Uterus (tissue), 4 donors: ENCODE data around the gene AUTS2. TPM values are rescaled to one million over a fixed set of nuclear protein-coding genes. Genes with fewer than 3 reads are reported as not detected.

Experiments
- DNase-seq, 2 donors: peaks; one replicate each; pipeline ENCODE4 v3.0.0-alpha.2; 2019 to 2020
- H3K27ac ChIP-seq, 2 donors: fragments of 200-600 bp; sonication (generic); 1 replicate in 1 of 2; 2 replicates in 1 of 2; pipeline ENCODE4 v1.5.1; 2016 to 2018
- H3K27me3 ChIP-seq, 2 donors: fragments of 200-600 bp; sonication (generic); one replicate each; pipeline ENCODE4 v1.5.1; 2018 to 2019; ENCODE audit warnings: control low read depth in 1 of 2
- H3K36me3 ChIP-seq, 2 donors: fragments of 200-600 bp; sonication (generic); one replicate each; pipeline ENCODE4 v1.5.1; 2019; ENCODE audit warnings: control low read depth in 1 of 2
- H3K4me1 ChIP-seq, 2 donors: fragments of 200-600 bp; sonication (generic); one replicate each; pipeline ENCODE4 v1.5.1; 2018 to 2019; ENCODE audit warnings: control low read depth in 1 of 2
- H3K4me3 ChIP-seq, 2 donors: fragments of 200-600 bp; sonication (generic); 1 replicate in 1 of 2; 2 replicates in 1 of 2; pipeline ENCODE4 v1.5.1; 2018 to 2019; ENCODE audit warnings: mild to moderate bottlenecking in 1 of 2
- H3K9me3 ChIP-seq, 2 donors: fragments of 200-600 bp; sonication (generic); one replicate each; pipeline ENCODE4 v1.5.1; 2019; ENCODE audit warnings: control low read depth in 1 of 2
- POLR2A ChIP-seq, 2 donors: fragments of 450-650 bp; IDR thresholded peaks; one replicate each; pipeline ENCODE4 v1.6.1; 2016; ENCODE audit warnings: antibody characterized with exemption in 2 of 2, mild to moderate bottlenecking in 1 of 2, moderate library complexity in 1 of 2
- intact Hi-C: fragments of 100-400 bp; cut with DNase I; formaldehyde crosslinking; loops from one replicate; pipeline ENCODE4 v1.15.1; 2023; ENCODE audit warnings: low total_unique reads
- total RNA-seq, 4 donors: library from RNA; depleted of rRNA in 3 of 4; stranded (reverse); fragments of >200 nt in 3 of 4; gene quantifications; one replicate each; pipeline versions ENCODE4 v1.1.0 to v1.2.4, GENCODE V29; 2014 to 2023
- TF ChIP-seq, protein P1 (sequence below), 4 experiments: fragments of 200-600 bp in 2 of 4; fragments of 450-650 bp in 2 of 4; sonication (generic) in 2 of 4; IDR thresholded peaks; one replicate each; pipeline ENCODE4 v1.5.1; 2016 to 2019; ENCODE audit warnings: antibody characterized with exemption in 4 of 4, mild to moderate bottlenecking in 2 of 4, moderate library complexity in 1 of 4
- donor health status: DM: yes; HTN: yes; CAD: no.

AUTS2 gene
- total RNA-seq, 4 donors from 2014 or later: 10.5 to 58.2 (median 30.0) TPM

DNA sequence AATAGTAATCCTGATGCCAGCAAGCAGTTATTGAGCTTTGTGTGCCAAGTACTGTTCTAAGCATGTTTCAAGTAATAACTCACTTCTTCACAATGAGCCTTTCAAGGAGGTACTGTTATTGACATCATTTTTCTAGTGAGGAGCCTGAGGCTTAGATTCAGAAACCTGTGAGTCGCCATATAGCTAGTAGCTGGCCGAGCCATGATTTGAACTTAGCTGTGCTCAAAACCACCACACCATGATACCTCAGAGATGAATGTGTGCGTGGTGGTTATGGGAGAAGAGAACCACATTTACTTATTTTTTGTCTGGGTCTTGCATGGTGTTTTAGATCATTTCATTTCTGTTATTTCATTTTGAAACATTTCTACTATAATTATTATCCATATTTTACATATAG, 578.9 kb downstream of the AUTS2 start:
- Histone ChIP-seq H3K4me1 (no peaks in the 10 kb centered on the region), H3K9me3 (no peaks in the 10 kb centered on the region), H3K36me3 (no peaks in the 10 kb centered on the region), H3K4me3 (no peak overlapping the region), H3K27me3 (no peaks in the 10 kb centered on the region), H3K27ac (no peak overlapping the region)
- no peak for TF ChIP-seq POLR2A (IDR thresholded peaks at IDR 0.05)
- TF ChIP-seq, protein P1, sequence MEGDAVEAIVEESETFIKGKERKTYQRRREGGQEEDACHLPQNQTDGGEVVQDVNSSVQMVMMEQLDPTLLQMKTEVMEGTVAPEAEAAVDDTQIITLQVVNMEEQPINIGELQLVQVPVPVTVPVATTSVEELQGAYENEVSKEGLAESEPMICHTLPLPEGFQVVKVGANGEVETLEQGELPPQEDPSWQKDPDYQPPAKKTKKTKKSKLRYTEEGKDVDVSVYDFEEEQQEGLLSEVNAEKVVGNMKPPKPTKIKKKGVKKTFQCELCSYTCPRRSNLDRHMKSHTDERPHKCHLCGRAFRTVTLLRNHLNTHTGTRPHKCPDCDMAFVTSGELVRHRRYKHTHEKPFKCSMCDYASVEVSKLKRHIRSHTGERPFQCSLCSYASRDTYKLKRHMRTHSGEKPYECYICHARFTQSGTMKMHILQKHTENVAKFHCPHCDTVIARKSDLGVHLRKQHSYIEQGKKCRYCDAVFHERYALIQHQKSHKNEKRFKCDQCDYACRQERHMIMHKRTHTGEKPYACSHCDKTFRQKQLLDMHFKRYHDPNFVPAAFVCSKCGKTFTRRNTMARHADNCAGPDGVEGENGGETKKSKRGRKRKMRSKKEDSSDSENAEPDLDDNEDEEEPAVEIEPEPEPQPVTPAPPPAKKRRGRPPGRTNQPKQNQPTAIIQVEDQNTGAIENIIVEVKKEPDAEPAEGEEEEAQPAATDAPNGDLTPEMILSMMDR (IDR thresholded peaks at IDR 0.05): no peak
- DNase-seq: no peak
- intact Hi-C loops: no loop called here

- no peak for DNase-seq
- no peak for TF ChIP-seq POLR2A (IDR thresholded peaks at IDR 0.05)
- TF ChIP-seq, protein P1 (IDR thresholded peaks at IDR 0.05): no peak
- no peaks in the 10 kb centered on the region for H3K36me3 ChIP-seq
- no peak overlapping the region for H3K4me3 ChIP-seq
- no peaks in the 10 kb centered on the region for H3K9me3 ChIP-seq
- H3K27ac ChIP-seq: no peak overlapping the region
- no peaks in the 10 kb centered on the region for H3K4me1 ChIP-seq
- no peaks in the 10 kb centered on the region for H3K27me3 ChIP-seq
- intact Hi-C loops: no loop called here
Measured at GRCh38 chr7:70178211-70178610, 579.9 kb downstream of the AUTS2 start.

DNA sequence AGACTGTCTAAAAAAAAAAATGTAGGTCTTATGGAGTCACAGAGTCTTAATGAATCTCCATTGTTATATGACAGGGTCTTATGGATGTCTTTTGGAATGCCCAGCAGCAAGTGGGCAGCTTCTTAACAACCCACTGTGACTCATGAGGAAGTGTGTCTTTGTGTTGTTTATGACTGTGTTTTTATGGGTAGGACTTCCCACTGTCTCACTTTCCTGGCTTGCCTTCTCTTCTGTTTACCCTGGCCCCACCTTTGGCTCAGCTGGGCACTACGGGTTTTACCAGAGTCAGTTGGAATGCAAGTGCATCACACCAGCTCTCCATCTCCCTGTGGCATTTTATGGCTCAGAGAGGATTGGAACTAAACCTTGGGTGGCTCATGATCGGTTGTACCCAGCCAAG, 580.5 kb downstream of the AUTS2 start:
- Histone ChIP-seq H3K36me3 (no peaks in the 10 kb centered on the region), H3K27me3 (no peaks in the 10 kb centered on the region), H3K4me1 (no peaks in the 10 kb centered on the region), H3K4me3 (no peak overlapping the region), H3K27ac (no peak overlapping the region), H3K9me3 (no peaks in the 10 kb centered on the region)
- no peak for DNase-seq
- TF ChIP-seq, protein P1 (IDR thresholded peaks at IDR 0.05): no peak
- no peak for TF ChIP-seq POLR2A (IDR thresholded peaks at IDR 0.05)
- intact Hi-C loops: no loop called here

- H3K4me3 ChIP-seq: no peak overlapping the region
- no peaks in the 10 kb centered on the region for H3K27me3 ChIP-seq
- H3K9me3 ChIP-seq: no peaks in the 10 kb centered on the region
- no peak overlapping the region for H3K27ac ChIP-seq
- TF ChIP-seq, protein P1 (IDR thresholded peaks at IDR 0.05): no peak
- TF ChIP-seq POLR2A (IDR thresholded peaks at IDR 0.05): no peak
- H3K36me3 ChIP-seq: no peaks in the 10 kb centered on the region
- DNase-seq: no peak
- intact Hi-C loops: no loop called here
- no peaks in the 10 kb centered on the region for H3K4me1 ChIP-seq
Measured at GRCh38 chr7:70182521-70182920, 584.2 kb downstream of the AUTS2 start.

DNA sequence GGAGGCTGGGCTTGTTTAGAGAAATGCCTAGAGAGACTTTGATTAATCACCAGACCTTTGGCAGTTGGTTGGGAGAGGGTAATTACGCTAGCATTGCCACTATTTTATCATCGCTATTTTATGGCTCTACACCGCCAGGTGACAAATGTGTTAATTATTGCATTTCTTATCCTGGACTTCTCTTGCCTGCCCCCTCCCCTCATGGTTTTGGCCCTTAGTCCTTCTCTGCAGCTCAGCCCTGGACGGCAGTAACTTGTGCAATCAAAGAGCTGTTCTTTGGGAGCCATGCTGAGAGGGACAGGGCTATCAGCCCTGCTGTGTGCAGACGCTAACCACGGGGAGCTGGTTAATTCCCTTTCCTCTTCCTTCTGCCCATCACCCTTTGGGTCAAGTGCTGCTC, 585.0 kb downstream of the AUTS2 start:
- no peak overlapping the region for H3K4me3 ChIP-seq
- TF ChIP-seq, protein P1 (IDR thresholded peaks at IDR 0.05): no peak
- TF ChIP-seq POLR2A (IDR thresholded peaks at IDR 0.05): no peak
- DNase-seq: no peak
- intact Hi-C loops: no loop called here
- no peak overlapping the region for H3K27ac ChIP-seq
- no peaks in the 10 kb centered on the region for H3K9me3 ChIP-seq
- H3K36me3 ChIP-seq: no peaks in the 10 kb centered on the region
- H3K4me1 ChIP-seq: no peaks in the 10 kb centered on the region
- H3K27me3 ChIP-seq: no peaks in the 10 kb centered on the region
